ENCODE results near the gene HDAC10.

HDAC10 gene

DNA sequence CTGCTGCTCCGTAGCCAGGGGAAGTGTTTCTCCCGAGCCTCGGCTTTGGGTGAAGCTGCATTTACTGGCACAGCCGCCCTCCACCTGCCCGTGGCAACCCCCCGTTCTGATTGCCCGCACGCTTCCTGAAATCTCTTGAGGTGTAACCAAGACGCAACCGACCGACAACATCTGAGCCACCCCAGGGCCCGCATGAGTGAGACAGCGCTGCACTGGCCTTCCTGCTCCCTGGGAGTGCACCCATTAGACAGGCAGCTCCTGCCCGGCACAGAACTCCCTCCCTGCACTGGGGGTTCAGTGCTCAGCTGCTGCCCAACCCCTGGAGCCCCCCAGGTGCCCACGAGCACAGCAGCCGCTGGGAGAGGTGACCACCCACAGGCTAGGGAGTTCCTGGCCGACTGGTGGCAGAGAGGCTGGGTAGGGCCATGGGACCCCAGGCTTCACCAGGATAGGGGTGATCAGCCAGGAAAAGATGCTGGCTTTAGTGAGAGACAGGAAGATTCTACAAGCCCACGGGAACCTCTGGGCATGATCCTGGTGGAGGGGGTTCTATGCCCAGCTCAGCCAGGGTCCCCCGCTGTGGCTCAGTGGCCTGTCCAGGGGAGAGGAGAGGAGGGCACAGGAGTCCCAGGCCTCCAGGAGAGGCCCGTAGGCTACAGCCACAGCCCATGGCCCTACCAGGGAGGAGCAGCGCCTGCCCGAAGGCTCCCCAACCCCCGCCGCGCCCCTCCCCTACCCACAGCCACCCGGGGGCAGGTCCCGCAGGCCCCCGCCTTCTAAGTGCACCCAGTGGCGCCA, 41.8 kb upstream of the HDAC10 start:
- ChIA-PET CTCF (interaction anchor here (1.3 to 8.4 kb wide), 3 partner anchors 8 to 18 kb away, joined by 3 to 68 read pairs (median 3); no protein-coding TSS in a partner anchor), POLR2A (no interaction called here)
- no peak for DNase-seq (ENCODE audit: extremely low spot score)
- TF ChIP-seq, protein P1, sequence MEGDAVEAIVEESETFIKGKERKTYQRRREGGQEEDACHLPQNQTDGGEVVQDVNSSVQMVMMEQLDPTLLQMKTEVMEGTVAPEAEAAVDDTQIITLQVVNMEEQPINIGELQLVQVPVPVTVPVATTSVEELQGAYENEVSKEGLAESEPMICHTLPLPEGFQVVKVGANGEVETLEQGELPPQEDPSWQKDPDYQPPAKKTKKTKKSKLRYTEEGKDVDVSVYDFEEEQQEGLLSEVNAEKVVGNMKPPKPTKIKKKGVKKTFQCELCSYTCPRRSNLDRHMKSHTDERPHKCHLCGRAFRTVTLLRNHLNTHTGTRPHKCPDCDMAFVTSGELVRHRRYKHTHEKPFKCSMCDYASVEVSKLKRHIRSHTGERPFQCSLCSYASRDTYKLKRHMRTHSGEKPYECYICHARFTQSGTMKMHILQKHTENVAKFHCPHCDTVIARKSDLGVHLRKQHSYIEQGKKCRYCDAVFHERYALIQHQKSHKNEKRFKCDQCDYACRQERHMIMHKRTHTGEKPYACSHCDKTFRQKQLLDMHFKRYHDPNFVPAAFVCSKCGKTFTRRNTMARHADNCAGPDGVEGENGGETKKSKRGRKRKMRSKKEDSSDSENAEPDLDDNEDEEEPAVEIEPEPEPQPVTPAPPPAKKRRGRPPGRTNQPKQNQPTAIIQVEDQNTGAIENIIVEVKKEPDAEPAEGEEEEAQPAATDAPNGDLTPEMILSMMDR (IDR thresholded peaks at IDR 0.05; ENCODE audit: control extremely low read depth, extremely low read depth, low read depth, missing control alignments), result no peak

DNA sequence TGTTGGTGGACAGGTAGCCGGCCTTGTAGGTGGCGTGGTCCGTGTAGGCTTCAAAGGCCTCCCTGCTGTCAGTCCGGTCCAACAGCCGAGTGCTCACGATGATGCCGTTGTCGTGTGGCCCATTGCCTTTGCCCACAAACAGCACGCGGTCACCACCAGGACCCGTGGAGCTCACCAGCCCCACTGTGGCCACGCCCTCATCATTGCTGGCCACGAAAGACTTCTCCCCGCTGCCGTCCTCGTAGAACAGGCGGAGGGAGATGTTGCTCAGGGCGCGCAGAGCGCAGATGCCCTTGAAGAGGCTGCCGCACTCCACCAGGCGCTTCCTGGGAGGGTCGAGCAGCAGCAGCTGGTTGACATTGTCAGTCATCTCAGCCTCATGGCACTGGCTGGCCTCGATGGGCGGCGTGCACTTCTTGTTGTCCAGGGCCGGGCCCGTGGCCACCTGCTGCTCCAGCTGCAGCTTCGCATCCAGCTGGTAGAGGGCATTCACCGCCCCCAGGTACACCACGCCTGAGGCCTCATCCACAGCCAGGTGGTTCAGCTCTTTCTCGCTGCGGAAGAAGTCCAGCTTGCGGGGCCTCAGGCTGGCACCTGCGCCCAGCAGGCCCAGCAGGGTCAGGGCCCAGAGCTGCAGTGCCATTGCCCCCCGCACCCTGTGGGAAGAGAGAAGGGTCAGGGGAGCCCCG, 39.0 kb upstream of the HDAC10 start:
- CTCF ChIA-PET, result interaction anchor here (1.0 to 8.4 kb wide), 4 partner anchors 8 to 52 kb away, joined by 3 to 68 read pairs (median 4); no protein-coding TSS in a partner anchor
- POLR2A ChIA-PET, result interaction anchor here (0.6 kb wide), 1 partner anchor 235 kb away, joined by 6 read pairs; the partner anchor contains the start of gene SCO2
- TF ChIP-seq, protein P1 (IDR thresholded peaks at IDR 0.05; ENCODE audit: control extremely low read depth, extremely low read depth, low read depth, missing control alignments), result no peak
- no peak for DNase-seq (ENCODE audit: extremely low spot score)

DNA sequence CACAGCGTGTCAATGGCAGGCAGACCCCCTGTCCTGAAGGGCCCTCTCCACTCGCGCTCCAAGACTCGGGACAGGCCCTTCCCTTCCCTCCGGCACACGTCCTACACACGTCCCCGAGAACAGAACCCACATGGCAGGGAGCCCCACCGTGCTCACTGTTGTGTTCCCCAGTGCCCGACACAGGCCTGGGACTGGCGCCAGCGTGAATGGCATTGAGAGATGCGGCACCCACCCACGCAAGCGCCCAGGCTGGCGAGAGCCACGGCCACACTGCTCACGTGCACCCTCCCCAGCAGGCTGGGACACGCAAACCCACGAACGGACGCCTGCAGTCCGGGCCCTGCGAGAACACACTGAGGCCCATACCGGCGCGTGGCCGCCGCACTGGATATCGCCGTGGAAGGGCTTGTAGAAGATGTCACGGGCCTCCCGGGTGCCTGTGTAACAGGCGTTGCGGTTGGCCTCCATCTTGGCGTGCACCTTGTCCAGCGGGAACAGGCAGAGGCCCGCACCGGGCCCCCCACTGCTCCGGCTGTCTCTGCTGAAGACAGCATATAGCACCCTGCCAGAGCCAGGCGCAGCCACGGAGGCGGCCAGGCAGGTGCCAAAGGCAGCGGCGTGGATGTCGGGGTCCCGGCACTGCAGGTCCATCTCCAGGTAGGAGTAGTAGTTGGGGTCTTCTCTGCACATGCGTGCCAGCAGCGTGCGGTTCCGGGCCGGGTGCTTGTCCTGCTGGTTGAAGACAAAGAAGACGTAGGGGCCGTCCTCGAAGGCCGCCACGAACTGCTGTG, 38.3 kb upstream of the HDAC10 start:
- no peak for DNase-seq (ENCODE audit: extremely low spot score)
- TF ChIP-seq, protein P1 (IDR thresholded peaks at IDR 0.05; ENCODE audit: control extremely low read depth, extremely low read depth, low read depth, missing control alignments), result no peak
- ChIA-PET CTCF (interaction anchor here (8.4 kb wide), 1 partner anchor 14 kb away, joined by 68 read pairs; no protein-coding TSS in a partner anchor), POLR2A (no interaction called here)

DNA sequence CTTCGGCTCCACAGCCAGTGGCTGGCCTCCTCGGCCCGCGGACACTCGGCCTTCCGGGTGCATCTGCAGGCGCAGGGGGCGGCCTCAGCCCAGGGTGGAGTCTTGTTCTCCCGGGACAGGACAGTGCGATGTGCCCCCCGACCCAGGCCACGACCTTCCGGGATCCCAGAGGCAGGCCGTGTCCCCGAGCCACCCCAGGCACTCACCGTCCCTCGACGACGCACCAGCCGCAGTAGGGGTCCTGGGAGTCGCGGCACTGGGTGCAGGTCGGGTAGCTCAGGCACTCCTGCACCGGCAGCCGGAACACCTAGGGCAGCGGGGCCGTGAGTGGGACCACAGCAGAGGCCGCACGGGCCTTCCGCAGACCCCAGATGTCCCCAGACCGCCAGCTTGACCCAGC, 36.7 kb upstream of the HDAC10 start:
- POLR2A ChIA-PET, result no interaction called here
- CTCF ChIA-PET, result interaction anchor here (0.9 to 1.6 kb wide), 2 partner anchors 11 to 39 kb away, joined by 3 to 7 read pairs; partner anchors contain the start of gene DENND6B
- TF ChIP-seq, protein P1 (IDR thresholded peaks at IDR 0.05; ENCODE audit: control extremely low read depth, extremely low read depth, low read depth, missing control alignments), result no peak
- no peak for DNase-seq (ENCODE audit: extremely low spot score)

DNA sequence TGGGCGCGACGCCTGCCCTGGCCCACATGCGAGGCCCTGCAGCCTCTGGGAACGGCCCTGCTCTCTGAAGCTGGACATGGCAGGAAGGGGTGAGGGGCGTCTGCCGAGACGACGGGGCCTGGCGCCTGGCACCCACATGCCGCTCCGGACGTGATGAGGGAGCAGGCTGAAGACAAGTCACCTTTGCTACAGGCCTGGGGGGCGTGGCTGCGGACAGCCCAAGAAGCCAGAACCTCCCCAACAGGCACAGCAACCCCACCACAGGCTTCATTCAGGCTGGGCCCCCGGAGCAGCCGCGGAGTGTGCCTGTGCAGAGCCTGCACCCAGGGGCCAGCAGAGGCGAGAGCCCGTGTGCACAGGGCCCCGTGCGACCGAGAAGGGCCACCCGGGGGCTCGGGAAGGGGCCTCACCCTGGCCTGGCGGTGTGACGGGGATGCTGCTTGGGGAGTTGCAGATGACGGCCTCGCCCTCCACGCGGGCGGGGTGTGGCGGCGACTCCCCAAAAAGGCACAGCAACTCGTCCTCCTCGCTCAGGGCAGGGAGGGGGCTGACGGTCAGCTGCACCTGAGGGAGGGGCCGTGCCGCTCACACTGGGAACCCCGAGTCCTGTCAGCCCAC, 35.7 kb upstream of the HDAC10 start:
- POLR2A ChIA-PET, result no interaction called here
- DNase-seq (ENCODE audit: extremely low spot score), result no peak
- TF ChIP-seq, protein P1 (IDR thresholded peaks at IDR 0.05; ENCODE audit: control extremely low read depth, extremely low read depth, low read depth, missing control alignments), result no peak
- CTCF ChIA-PET, result no interaction called here

DNA sequence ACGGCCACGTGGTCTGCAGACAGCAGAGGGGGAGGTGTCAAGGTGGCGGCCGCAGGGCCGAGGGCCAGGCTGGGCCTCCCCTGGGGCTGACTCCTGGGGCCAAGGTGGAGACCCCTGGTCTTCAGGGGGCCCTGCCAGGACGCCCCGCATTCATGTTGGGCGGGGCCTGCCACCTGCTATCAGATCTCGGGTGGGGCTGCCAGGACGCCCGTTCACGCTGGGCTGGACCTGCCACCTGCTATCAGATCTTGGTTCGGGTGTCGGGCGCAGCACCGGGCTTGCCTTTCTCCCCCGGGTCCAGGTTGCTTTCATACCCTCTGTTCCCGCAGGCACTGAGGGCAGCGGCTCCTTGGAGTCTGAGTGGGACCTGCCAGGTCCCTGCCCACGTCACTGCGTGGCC, 35.2 kb upstream of the HDAC10 start:
- ChIA-PET CTCF (no interaction called here), POLR2A (no interaction called here)
- TF ChIP-seq, protein P1 (IDR thresholded peaks at IDR 0.05; ENCODE audit: control extremely low read depth, extremely low read depth, low read depth, missing control alignments), result no peak
- no peak for DNase-seq (ENCODE audit: extremely low spot score)

All from GM10248 (cell line).